Stomach (tissue), 9 donors: ENCODE measurements around the gene XPC. TPM values are rescaled to one million over a fixed set of nuclear protein-coding genes. Genes with fewer than 3 reads are reported as not detected.

Experiments used
- DNase-seq, 2 donors: peaks; one replicate each; pipeline versions ENCODE4 v3.0.0 to v3.0.0-alpha.2; 2013 to 2019
- H3K27ac ChIP-seq, 5 donors: fragments of 200-600 bp in 4 of 5; sonication (generic) in 4 of 5; one replicate each; pipeline ENCODE4 v1.5.1; 2013 to 2019; ENCODE audit warnings: mild to moderate bottlenecking in 1 of 5, moderate library complexity in 1 of 5
- H3K27me3 ChIP-seq, 3 donors: fragments of 200-600 bp; sonication (generic); one replicate each; pipeline ENCODE4 v1.5.1; 2017 to 2019; ENCODE audit warnings: mixed run types in 1 of 3
- H3K36me3 ChIP-seq, 4 donors: fragments of 200-600 bp; sonication (generic); 1 replicate in 3 of 4; 2 replicates in 1 of 4; pipeline ENCODE4 v1.5.1; 2016 to 2019
- H3K4me1 ChIP-seq, 4 donors: fragments of 200-600 bp; sonication (generic); one replicate each; pipeline ENCODE4 v1.5.1; 2016 to 2019
- H3K4me3 ChIP-seq, 4 donors: fragments of 200-600 bp; sonication (generic) in 3 of 4; one replicate each; pipeline ENCODE4 v1.5.1; 2016 to 2019; ENCODE audit warnings: mild to moderate bottlenecking in 1 of 4
- H3K9me3 ChIP-seq, 4 donors: fragments of 200-600 bp; sonication (generic); one replicate each; pipeline ENCODE4 v1.5.1; 2016 to 2019
- CTCF ChIP-seq, 7 experiments: fragments of 450-650 bp in 4 of 7; fragments of 200-600 bp in 3 of 7; sonication (generic) in 3 of 7; IDR thresholded peaks; one replicate each; pipeline ENCODE4 v1.5.1; 2016 to 2019; ENCODE audit warnings: antibody characterized with exemption in 7 of 7, control low read depth in 2 of 7, mild to moderate bottlenecking in 1 of 7
- EP300 ChIP-seq: sonication (generic); formaldehyde crosslinking; IDR thresholded peaks from one replicate; pipeline ENCODE4 v1.6.1; 2017; ENCODE audit warnings: antibody characterized with exemption
- POLR2A ChIP-seq, 4 donors: fragments of 450-650 bp; IDR thresholded peaks; one replicate each; pipeline ENCODE4 v1.6.1; 2016; ENCODE audit warnings: antibody characterized with exemption in 4 of 4, control low read depth in 2 of 4, mild to moderate bottlenecking in 1 of 4, moderate library complexity in 1 of 4
- POLR2AphosphoS5 ChIP-seq, 3 donors: sonication (generic); formaldehyde crosslinking; IDR thresholded peaks; one replicate each; pipeline ENCODE4 v1.6.1; 2016; ENCODE audit warnings: antibody characterized with exemption in 3 of 3
- WGBS, 5 donors: extraction: QIAGEN DNeasy Blood & Tissue Kit in 3 of 5; methylation state at CpG; one replicate each; pipeline versions ENCODE4 v1.1.5 to v1.1.7; 2013 to 2018; 5-methylcytosine and 5-hydroxymethylcytosine counted together
- intact Hi-C: fragments of 100-400 bp; cut with DNase I; formaldehyde crosslinking; loops from one replicate; pipeline ENCODE4 v1.15.1; 2023; ENCODE audit warnings: low total_unique reads
- polyA plus RNA-seq, 3 donors: library from polyadenylated mRNA; stranded (reverse); fragments of 200-250 nt; gene quantifications; one replicate each; pipeline ENCODE4 v1.2.3, GENCODE V29; 2013
- total RNA-seq, 5 donors: library from RNA; depleted of rRNA; stranded (reverse); fragments of >200 nt; gene quantifications; one replicate each; pipeline versions ENCODE4 v1.1.0 to v1.2.3, GENCODE V29; 2014 to 2016
- donor health status: healthy with polysubstance abuse.
- donor health status: Bipolar disorder and iron deficiency.
- donor health status: healthy.

The XPC gene
- total and polyA plus RNA-seq, 8 donors, result 8.8 to 51.0 (median 36.2) TPM

DNA sequence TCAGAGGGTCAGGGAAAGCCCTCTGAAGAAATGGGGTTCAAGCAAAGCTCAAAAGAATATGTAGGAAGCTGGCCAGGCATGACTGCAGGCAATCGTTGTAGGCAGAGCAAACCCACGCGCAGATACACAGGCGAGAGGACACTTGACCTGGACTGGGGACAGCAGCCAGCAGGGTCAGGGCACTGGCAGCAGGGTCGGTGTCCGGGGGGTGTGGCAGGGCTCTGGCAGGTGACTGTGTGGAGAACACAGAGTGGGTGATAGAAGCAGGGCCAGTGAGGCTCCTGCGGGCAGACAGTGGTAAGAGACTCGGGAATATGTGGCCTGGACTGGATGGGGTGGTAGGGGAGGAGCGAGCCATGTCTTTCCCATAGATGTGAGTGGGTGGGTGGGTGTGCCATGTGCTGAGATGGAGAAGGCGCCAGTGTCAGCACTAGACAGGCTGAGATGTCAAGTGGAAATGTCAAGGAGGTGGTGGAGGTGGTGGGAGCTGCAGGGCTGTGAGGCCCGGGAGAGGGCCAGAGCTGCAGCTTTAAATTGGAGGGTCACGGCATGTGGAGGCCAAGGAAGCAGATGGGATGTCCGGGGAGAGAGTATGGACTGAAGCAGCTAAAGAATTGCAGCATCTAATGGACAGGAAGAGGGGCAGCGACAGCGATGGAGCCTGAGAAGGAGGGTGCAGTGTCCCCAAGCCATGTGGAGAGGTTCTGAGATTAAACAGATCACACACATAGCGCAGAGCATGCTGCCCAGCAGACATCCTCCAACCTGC, 40.1 kb downstream of the XPC start:
- H3K4me1 ChIP-seq, result peaks cover 0 to 28% (median 8%) of the 10 kb centered on the region in 4 donors
- H3K27me3 ChIP-seq, result no peaks in the 10 kb centered on the region
- H3K36me3 ChIP-seq, result peaks cover 60 to 96% (median 94%) of the 10 kb centered on the region in 4 donors
- H3K4me3 ChIP-seq, result no peak overlapping the region
- no peak for DNase-seq
- TF ChIP-seq POLR2AphosphoS5 (IDR thresholded peaks at IDR 0.05), result no peak
- no peak for TF ChIP-seq CTCF (IDR thresholded peaks at IDR 0.05)
- no peak for TF ChIP-seq EP300
- TF ChIP-seq POLR2A (IDR thresholded peaks at IDR 0.05), result no peak
- peak overlapping the region in 1 of 5 donors; percentile 5 for H3K27ac ChIP-seq
- no peaks in the 10 kb centered on the region for H3K9me3 ChIP-seq
- intact Hi-C loops, result no loop called here
- WGBS, 5 donors, result 88 to 94% (median 92%) methylated on average over 16 of the region's 16 CpGs

GRCh38 chr3:14137445-14137844, 41.0 kb downstream of the XPC start:
- intact Hi-C loops, result no loop called here
- Histone ChIP-seq H3K27me3 (no peaks in the 10 kb centered on the region), H3K9me3 (no peaks in the 10 kb centered on the region), H3K4me1 (peaks cover 0 to 19% (median under 1%) of the 10 kb centered on the region in 4 donors), H3K36me3 (peaks cover 64 to 100% (median 98%) of the 10 kb centered on the region in 4 donors), H3K27ac (peak overlapping the region in 1 of 5 donors; percentile 60), H3K4me3 (no peak overlapping the region)
- TF ChIP-seq EP300 (no peak), POLR2AphosphoS5 (IDR thresholded peaks at IDR 0.05) (no peak), CTCF (IDR thresholded peaks at IDR 0.05) (no peak), POLR2A (IDR thresholded peaks at IDR 0.05) (no peak)
- DNase-seq, result no peak
- WGBS, 5 donors, result 51 to 68% (median 61%) methylated on average over 3 of the region's 3 CpGs

- WGBS, 5 donors, result 75 to 100% (median 76%) methylated on average over 2 to 3 of the region's 3 CpGs
- Histone ChIP-seq H3K4me3 (no peak overlapping the region), H3K27me3 (no peaks in the 10 kb centered on the region), H3K36me3 (peaks cover 64 to 100% (median 98%) of the 10 kb centered on the region in 4 donors), H3K4me1 (peaks cover 0 to 18% (median 0%) of the 10 kb centered on the region in 4 donors), H3K27ac (peak overlapping the region in 2 of 5 donors; percentile 33 to 60), H3K9me3 (no peaks in the 10 kb centered on the region)
- DNase-seq, result peak in 1 of 2 donors; percentile 67
- TF ChIP-seq POLR2AphosphoS5 (IDR thresholded peaks at IDR 0.05) (no peak), EP300 (no peak), CTCF (IDR thresholded peaks at IDR 0.05) (no peak), POLR2A (IDR thresholded peaks at IDR 0.05) (no peak)
- intact Hi-C loops, result no loop called here
These were observed 41.4 kb downstream of the XPC start for GRCh38 chr3:14137004-14137403.

DNA sequence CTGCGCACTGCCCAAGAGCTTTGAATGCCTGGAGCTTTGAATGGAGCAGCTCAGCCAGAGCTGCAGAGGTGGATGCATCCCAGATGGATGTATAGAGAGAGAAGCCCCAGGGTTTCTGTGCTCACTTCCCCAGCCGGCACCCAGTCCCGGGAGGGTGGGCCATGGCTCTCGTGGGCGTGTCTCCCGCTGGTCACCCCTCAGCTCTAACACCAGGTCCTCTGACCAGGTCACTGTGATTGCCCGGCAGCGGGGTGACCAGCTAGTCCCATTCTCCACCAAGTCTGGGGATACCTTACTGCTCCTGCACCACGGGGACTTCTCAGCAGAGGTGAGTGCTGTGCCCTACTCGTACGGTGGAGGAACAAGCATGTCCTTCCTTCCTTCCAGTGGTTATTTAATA, 42.8 kb downstream of the XPC start:
- intact Hi-C loops, result no loop called here
- Histone ChIP-seq H3K27ac (no peak overlapping the region), H3K27me3 (no peaks in the 10 kb centered on the region), H3K4me1 (peaks cover 0 to 14% (median 0%) of the 10 kb centered on the region in 4 donors), H3K9me3 (no peaks in the 10 kb centered on the region), H3K4me3 (no peak overlapping the region), H3K36me3 (peaks cover 72 to 100% (median 98%) of the 10 kb centered on the region in 4 donors)
- DNase-seq, result no peak
- WGBS, 5 donors, result 81 to 94% (median 90%) methylated on average over 3 to 11 of the region's 11 CpGs
- no peak for TF ChIP-seq EP300
- no peak for TF ChIP-seq CTCF (IDR thresholded peaks at IDR 0.05)
- TF ChIP-seq POLR2A (IDR thresholded peaks at IDR 0.05), result no peak
- no peak for TF ChIP-seq POLR2AphosphoS5 (IDR thresholded peaks at IDR 0.05)
